ENCODE data around the gene UGT3A2. TPM values are rescaled to one million over a fixed set of nuclear protein-coding genes. Genes with fewer than 3 reads are reported as not detected.

The UGT3A2 gene
- polyA plus RNA-seq, 1 of the 3 experiments (the other 2 are of a cell fraction), result 0.05 TPM

- POLR2A ChIA-PET, result no interaction called here
- Histone ChIP-seq H3K4me1 (ENCODE audit: control insufficient read depth in 1 of 2, insufficient read depth in 2 of 2, low read depth in 1 of 2, low read length in 1 of 2) (no peaks in the 10 kb centered on the region), H3K27ac (ENCODE audit: low read depth in 2 of 2, low read length in 1 of 2) (no peak overlapping the region), H2AFZ (ENCODE audit: low read depth) (no peak overlapping the region), H3K9ac (no peak overlapping the region), H3K9me3 (no peaks in the 10 kb centered on the region), H3K4me3 (ENCODE audit: low read depth in 2 of 2, low read length in 1 of 2) (no peak overlapping the region), H3K4me2 (no peak overlapping the region), H4K20me1 (ENCODE audit: insufficient read depth) (no peaks in the 10 kb centered on the region), H3K79me2 (ENCODE audit: insufficient read depth) (no peaks in the 10 kb centered on the region), H3K36me3 (replicated peaks in 1 of 2; ENCODE audit: control insufficient read depth in 1 of 2, insufficient read depth in 2 of 2, low read length in 1 of 2) (no peaks in the 10 kb centered on the region), H3K27me3 (ENCODE audit: insufficient read depth) (no peaks in the 10 kb centered on the region), H3F3A (replicated peaks; ENCODE audit: insufficient read depth) (no peaks in the 10 kb centered on the region), H3K9me2 (no peaks in the 10 kb centered on the region)
- DNase-seq, result no peak
- WGBS (ENCODE audit: low lambda C conversion rate), result 18% methylated on average over 5 of the region's 5 CpGs
- TF ChIP-seq MXI1 (IDR thresholded peaks at IDR 0.05; ENCODE audit: low read depth, low read length), result no peak
- TF ChIP-seq FOSL2 (IDR thresholded peaks at IDR 0.05; ENCODE audit: borderline replicate concordance, low read depth), result no peak
- no peak for TF ChIP-seq IRF3 (IDR thresholded peaks at IDR 0.05; ENCODE audit: low read depth, low read length)
- TF ChIP-seq TCF12 (IDR thresholded peaks at IDR 0.05), result no peak
- CTCF ChIA-PET, result no interaction called here
These were observed 49.1 kb downstream of the UGT3A2 start for GRCh38 chr5:36017622-36018021.

GRCh38 chr5:36017004-36017403, 49.7 kb downstream of the UGT3A2 start:
- H2AFZ ChIP-seq (ENCODE audit: low read depth), result no peak overlapping the region

More at GRCh38 chr5:36017004-36017403, 49.7 kb downstream of the UGT3A2 start:
- no peak for TF ChIP-seq RCOR1 (IDR thresholded peaks at IDR 0.05; ENCODE audit: low read length)
- TF ChIP-seq ZBTB33 (IDR thresholded peaks at IDR 0.05; ENCODE audit: borderline replicate concordance, low read depth), result no peak
- no peak for TF ChIP-seq REST (IDR thresholded peaks at IDR 0.05; ENCODE audit: low read depth, low read length)
- no peak for TF ChIP-seq SIN3A (IDR thresholded peaks at IDR 0.05; ENCODE audit: borderline replicate concordance, low read depth, low read length)
- TF ChIP-seq NRF1 (IDR thresholded peaks at IDR 0.05; ENCODE audit: low read depth, low read length), result no peak
- TF ChIP-seq RFX5 (IDR thresholded peaks at IDR 0.05; ENCODE audit: low read length), result no peak
- no peak for TF ChIP-seq GABPA (IDR thresholded peaks at IDR 0.05; ENCODE audit: low read depth)
- no peak for TF ChIP-seq GATA2 (CRISPR knock-in tag; IDR thresholded peaks at IDR 0.05)
- TF ChIP-seq USF2 (IDR thresholded peaks at IDR 0.05; ENCODE audit: borderline replicate concordance, low read depth, low read length), result no peak
- TF ChIP-seq MXI1 (IDR thresholded peaks at IDR 0.05; ENCODE audit: low read depth, low read length), result no peak
- ChIA-PET CTCF (no interaction called here), POLR2A (no interaction called here)
- Histone ChIP-seq H3K27me3 (ENCODE audit: insufficient read depth) (no peaks in the 10 kb centered on the region), H3K9me3 (no peaks in the 10 kb centered on the region), H4K20me1 (ENCODE audit: insufficient read depth) (no peaks in the 10 kb centered on the region), H3K9ac (no peak overlapping the region), H3F3A (replicated peaks; ENCODE audit: insufficient read depth) (no peaks in the 10 kb centered on the region), H3K27ac (ENCODE audit: low read depth in 2 of 2, low read length in 1 of 2) (no peak overlapping the region), H3K36me3 (replicated peaks in 1 of 2; ENCODE audit: control insufficient read depth in 1 of 2, insufficient read depth in 2 of 2, low read length in 1 of 2) (no peaks in the 10 kb centered on the region), H3K9me2 (no peaks in the 10 kb centered on the region), H3K4me2 (no peak overlapping the region), H3K4me3 (ENCODE audit: low read depth in 2 of 2, low read length in 1 of 2) (no peak overlapping the region), H3K4me1 (ENCODE audit: control insufficient read depth in 1 of 2, insufficient read depth in 2 of 2, low read depth in 1 of 2, low read length in 1 of 2) (no peaks in the 10 kb centered on the region), H3K79me2 (ENCODE audit: insufficient read depth) (no peaks in the 10 kb centered on the region)
- no peak for DNase-seq
- 0% methylated on average over 1 of the region's 1 CpG for WGBS (ENCODE audit: low lambda C conversion rate)
